ENCODE measurements around the gene TBXT. TPM values are rescaled to one million over a fixed set of nuclear protein-coding genes. Genes with fewer than 3 reads are reported as not detected.

Gene TBXT
- total and polyA plus RNA-seq, 2 of the 13 experiments (the other 11 are each of a cell fraction or from before 2014, with no cell fraction given), result not detected

DNA sequence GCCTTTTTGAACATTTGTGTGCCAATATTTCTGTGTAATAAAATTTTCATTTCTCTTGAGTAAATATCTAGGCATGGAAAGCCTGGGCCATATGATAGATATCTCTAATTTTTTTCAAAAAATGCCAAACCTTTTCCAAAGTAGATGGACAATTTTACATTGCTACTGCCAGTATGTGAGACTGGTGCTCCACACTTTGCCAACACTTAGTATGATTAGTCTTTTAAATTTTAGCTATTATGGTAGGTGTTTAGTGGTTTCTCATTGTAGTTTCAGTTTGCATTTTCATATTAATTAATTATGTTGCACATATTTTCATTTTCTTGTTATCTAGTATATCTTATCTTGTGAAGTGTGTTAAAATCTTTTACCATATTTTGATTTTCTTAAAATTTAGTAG lies 52.0 kb downstream of the TBXT start (continued):
- TF ChIP-seq, protein P1, sequence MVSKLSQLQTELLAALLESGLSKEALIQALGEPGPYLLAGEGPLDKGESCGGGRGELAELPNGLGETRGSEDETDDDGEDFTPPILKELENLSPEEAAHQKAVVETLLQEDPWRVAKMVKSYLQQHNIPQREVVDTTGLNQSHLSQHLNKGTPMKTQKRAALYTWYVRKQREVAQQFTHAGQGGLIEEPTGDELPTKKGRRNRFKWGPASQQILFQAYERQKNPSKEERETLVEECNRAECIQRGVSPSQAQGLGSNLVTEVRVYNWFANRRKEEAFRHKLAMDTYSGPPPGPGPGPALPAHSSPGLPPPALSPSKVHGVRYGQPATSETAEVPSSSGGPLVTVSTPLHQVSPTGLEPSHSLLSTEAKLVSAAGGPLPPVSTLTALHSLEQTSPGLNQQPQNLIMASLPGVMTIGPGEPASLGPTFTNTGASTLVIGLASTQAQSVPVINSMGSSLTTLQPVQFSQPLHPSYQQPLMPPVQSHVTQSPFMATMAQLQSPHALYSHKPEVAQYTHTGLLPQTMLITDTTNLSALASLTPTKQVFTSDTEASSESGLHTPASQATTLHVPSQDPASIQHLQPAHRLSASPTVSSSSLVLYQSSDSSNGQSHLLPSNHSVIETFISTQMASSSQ (IDR thresholded peaks at IDR 0.05; ENCODE audit: low read depth), result no peak
- TF ChIP-seq, protein P1 (CRISPR knock-in tag; IDR thresholded peaks at IDR 0.05; ENCODE audit: borderline replicate concordance), result no peak
- TF ChIP-seq HOXA7 (CRISPR knock-in tag; IDR thresholded peaks at IDR 0.05) (no peak), HOXA5 (CRISPR knock-in tag; IDR thresholded peaks at IDR 0.05) (no peak), ZNF235 (CRISPR knock-in tag; IDR thresholded peaks at IDR 0.05; ENCODE audit: borderline replicate concordance) (no peak), REPIN1 (CRISPR knock-in tag; IDR thresholded peaks at IDR 0.05; ENCODE audit: borderline replicate concordance, low read depth) (no peak), YEATS2 (CRISPR knock-in tag; IDR thresholded peaks at IDR 0.05; ENCODE audit: borderline replicate concordance) (no peak)

- Histone ChIP-seq H3K27me3 (ENCODE audit: control insufficient read depth in 1 of 2, insufficient read depth in 2 of 2, low read length in 2 of 2) (peaks cover 3 to 23% of the 10 kb centered on the region in 2 experiments; a peak in 3 of 5 replicates), H3K4me1 (ENCODE audit: insufficient read depth, low read length) (no peaks in the 10 kb centered on the region), H2AFZ (ENCODE audit: low read length) (no peak overlapping the region), H3K4me2 (ENCODE audit: low read depth, low read length) (no peak overlapping the region), H3K36me3 (replicated peaks in 1 of 2; ENCODE audit: control insufficient read depth in 1 of 2, insufficient read depth in 2 of 2, low read length in 2 of 2) (no peaks in the 10 kb centered on the region), H3K79me2 (ENCODE audit: insufficient read depth, low read length) (no peaks in the 10 kb centered on the region), H3K27ac (ENCODE audit: extremely low read length, insufficient read depth, low read length) (no peak overlapping the region), H3K9me3 (ENCODE audit: low read length) (no peaks in the 10 kb centered on the region), H3K9ac (ENCODE audit: insufficient read depth, low read depth, low read length) (no peak overlapping the region), H4K20me1 (ENCODE audit: insufficient read depth, low read length) (no peaks in the 10 kb centered on the region), H3K4me3 (replicated peaks in 1 of 3; ENCODE audit: insufficient read depth in 1 of 3, low read depth in 2 of 3, low read length in 3 of 3) (no peak overlapping the region)
- intact Hi-C loops (cut with micrococcal nuclease; ENCODE audit: unreplicated experiment) (no loop called here), in situ Hi-C loops (cut with HindIII; ENCODE audit: extremely low pct_ligation_motif_present, low pct_unique_long_range_greater_than_20kb) (no loop called here)
- DNase-seq (ENCODE audit: low spot score) (peak; percentile 15), FAIRE-seq (no peak), ATAC-seq (peak; percentile 81)
- ChIA-PET CTCF (ENCODE audit: low intra/inter-chr PET ratio, low total read pairs) (no interaction called here), POLR2A (no interaction called here)
- 6% methylated on average over 11 of the region's 11 CpGs for WGBS (ENCODE audit: low lambda C conversion rate)
- no TSS peak for BruUV-seq (replicated peaks)
- TF ChIP-seq FOSL2 (CRISPR knock-in tag; IDR thresholded peaks at IDR 0.05) (peak; percentile 68), ZNF564 (CRISPR knock-in tag; IDR thresholded peaks at IDR 0.05) (no peak)
These were observed 55.1 kb downstream of the TBXT start for GRCh38 chr6:166112580-166112979.
